GM13977 (cell line): ENCODE measurements around the gene SSRP1.
A peak's percentile ranks its signal among the peaks of the same experiment; 100 is the strongest.

ENCODE experiments used
- DNase-seq: peaks from one replicate; pipeline ENCODE4 v3.0.0; 2012; ENCODE audit warnings: low spot score
- in situ Hi-C: fragments of 300-500 bp; cut with MboI; formaldehyde crosslinking; loops from one replicate; pipeline ENCODE4 v1.12.0; 2022; ENCODE audit warnings: low sequenced_read_pairs, low pct_unique_long_range_greater_than_20kb, mixed read lengths, inconsistent platforms; ENCODE audit not compliant: unreplicated experiment
- TF ChIP-seq, protein P1 (sequence below): IDR thresholded peaks from 2 replicates; pipeline ENCODE4 v1.5.1; 2012; ENCODE audit warnings: mild to moderate bottlenecking, control low read depth; ENCODE audit not compliant: insufficient read depth; ENCODE audit errors: extremely low read depth, missing control alignments

SSRP1 gene

DNA sequence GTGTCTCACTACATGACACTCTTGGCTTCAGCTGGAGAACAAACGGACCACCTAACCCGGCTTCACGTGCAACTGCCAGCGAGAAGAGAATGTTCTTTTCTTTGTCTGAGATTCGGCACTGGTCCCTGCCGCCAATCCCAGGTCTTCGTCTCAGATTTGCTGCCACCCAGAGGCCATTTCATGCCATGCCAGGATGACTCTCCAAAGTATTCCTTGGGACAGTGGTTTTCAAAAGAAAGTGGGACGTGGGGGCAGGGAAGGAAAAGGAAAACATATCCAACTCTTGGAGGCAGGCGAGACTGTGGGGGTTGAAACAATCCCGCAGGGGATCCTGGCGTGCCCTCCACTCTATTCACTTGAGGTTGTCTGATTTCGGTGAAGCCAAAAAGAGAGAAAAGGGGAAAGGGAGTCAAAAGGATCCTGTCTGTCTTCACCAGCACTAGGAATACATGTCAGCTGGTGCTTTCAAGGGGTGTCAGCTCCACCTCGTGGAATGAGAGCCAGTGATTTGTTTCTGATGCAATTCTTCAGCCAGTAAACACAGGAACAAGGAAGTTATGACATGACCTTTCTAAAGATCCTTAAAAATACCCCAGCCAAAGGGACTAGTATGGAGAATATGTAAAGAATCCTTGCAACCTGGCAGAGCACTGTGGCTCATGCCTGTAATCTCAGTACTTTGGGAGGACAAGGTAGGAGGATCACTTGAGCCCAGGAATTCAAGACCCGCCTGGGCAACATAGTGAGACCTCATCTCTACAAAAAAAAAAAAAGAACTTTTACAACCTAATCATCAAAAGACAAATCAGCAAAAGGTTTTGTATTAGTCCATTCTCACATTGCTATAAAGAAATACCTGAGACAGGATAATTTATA lies 57.6 kb downstream of the SSRP1 start:
- in situ Hi-C loops, result no loop called here
- DNase-seq, result no peak
- TF ChIP-seq, protein P1, sequence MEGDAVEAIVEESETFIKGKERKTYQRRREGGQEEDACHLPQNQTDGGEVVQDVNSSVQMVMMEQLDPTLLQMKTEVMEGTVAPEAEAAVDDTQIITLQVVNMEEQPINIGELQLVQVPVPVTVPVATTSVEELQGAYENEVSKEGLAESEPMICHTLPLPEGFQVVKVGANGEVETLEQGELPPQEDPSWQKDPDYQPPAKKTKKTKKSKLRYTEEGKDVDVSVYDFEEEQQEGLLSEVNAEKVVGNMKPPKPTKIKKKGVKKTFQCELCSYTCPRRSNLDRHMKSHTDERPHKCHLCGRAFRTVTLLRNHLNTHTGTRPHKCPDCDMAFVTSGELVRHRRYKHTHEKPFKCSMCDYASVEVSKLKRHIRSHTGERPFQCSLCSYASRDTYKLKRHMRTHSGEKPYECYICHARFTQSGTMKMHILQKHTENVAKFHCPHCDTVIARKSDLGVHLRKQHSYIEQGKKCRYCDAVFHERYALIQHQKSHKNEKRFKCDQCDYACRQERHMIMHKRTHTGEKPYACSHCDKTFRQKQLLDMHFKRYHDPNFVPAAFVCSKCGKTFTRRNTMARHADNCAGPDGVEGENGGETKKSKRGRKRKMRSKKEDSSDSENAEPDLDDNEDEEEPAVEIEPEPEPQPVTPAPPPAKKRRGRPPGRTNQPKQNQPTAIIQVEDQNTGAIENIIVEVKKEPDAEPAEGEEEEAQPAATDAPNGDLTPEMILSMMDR, result peak; percentile 87

DNA sequence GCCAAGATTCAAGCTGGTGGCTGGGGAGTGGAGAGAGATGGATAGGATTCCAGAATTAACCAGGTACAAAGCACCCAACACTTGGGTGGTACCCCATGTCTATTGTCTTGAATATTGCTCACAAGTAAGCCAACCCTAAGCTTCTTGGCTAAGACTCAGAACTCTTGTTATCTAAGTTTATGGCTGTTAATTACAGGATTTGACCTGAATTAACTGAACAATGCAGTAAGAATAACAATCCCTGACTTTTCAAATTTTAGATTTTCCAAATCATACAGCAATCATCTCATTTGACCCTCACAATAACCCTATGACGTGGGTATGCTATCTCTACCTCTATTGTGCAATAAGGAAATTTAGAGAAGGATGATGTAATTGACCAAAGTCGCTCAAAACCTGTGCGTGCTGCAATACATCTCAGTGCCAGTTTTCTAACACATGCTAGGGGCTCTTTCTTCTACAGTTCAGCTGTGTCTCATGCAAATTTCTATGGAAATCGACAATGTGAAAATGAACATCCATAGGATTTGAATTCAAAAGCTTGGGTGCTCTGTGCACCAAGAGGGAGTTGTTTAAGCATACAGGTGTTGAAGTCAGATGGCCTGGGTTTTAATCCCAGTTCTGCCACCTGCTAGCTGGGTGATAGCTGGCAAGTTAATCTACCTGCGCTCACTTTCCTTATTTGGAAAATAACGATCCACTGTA lies 58.6 kb downstream of the SSRP1 start:
- in situ Hi-C loops, result no loop called here
- TF ChIP-seq, protein P1, result no peak
- no peak for DNase-seq

DNA sequence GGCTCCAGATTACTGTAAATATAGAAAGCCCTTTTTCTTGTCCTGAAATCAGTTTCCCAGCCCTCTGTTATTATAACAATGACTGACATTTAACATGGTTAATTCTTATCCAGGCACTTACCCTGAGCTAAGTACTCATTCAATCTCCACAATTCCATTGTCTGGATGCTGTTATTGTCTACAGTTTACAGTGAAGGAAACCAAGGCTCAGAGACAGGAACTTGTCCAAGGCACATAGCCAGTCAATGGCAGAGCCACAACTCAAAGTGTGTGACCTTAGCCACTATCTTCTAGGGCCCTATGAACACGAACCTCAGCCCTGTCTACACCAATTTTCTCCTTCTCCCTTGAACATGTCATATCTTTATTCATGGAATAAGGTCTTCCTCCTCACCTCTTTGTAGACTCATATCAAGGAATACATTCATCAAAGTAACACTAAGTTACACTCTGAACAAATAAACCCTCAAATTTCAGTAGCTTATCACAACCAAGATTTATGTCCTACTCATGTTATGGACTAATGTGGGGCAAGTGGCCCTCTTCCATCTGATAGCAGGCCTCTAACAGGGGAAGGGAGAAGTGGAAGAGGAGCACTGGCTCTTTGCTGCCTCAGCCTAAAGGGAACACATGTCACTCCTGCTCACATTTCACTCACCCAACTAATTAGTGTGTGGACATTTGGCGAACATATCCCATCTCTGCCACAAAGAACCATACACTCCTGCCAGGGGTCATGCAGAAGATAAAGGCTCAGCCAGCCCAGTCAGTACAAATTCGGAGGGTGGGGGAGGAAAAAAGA lies 59.3 kb downstream of the SSRP1 start:
- no peak for DNase-seq
- TF ChIP-seq, protein P1, result no peak
- in situ Hi-C loops, result no loop called here
